ENCODE results near the gene SERGEF.

- TF ChIP-seq CTCF (IDR thresholded peaks at IDR 0.05) (no peak), POLR2A (IDR thresholded peaks at IDR 0.05) (no peak)
These were observed 237.2 kb downstream of the SERGEF start for GRCh38 chr11:17775507-17776211.

All from heart left ventricle (tissue), 13 donors.